ENCODE results near the gene CKS2.
A peak's percentile ranks its signal among the peaks of the same experiment; 100 is the strongest.

DNA sequence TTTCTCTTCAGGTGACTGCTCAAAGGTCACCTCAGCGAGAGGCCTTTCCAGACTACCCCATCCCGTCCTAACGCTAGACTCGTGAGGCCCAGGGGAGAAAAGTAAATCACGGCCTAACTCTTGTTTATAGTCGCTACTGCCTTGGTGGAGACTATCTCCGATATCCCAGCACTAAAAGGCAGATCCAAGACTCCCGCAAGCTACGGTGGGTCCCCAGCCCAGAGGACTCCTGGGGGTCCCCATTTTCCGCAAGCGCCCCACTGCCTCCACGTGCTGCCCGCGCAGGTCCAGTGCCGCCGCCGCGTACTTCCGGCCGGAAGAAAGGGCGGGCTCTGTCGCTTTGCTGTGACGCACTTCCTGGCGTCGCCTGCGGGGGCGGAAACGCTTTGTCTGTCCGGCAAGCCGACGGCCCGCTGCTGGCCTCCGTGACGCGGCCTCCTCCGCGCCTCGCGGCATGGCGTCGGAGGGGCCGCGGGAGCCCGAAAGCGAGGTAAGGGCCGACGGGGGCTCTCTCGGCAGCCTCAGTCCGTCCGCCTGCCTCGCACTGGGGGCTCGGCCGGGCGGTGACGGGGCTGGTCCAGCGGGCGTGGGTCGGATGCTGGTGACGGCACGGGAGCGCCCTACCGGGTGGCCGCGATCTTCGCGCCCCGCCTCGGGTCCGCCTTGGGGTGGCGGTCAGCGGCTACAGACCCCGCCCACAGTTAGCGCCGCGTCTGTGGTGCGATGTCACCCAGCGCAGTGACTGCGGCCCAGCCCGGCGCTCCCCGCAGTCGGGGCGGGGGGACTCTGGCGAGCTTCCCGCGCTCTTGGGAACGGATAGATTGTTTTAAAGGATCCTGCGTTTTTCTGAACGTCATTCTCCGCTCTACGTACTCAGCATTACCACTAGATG, 7.4 kb downstream of the CKS2 start, which contains the start of gene SECISBP2:
- no peak for TF ChIP-seq ZNF70 (CRISPR knock-in tag; IDR thresholded peaks at IDR 0.05)
- TF ChIP-seq CREB5 (CRISPR knock-in tag; IDR thresholded peaks at IDR 0.05; ENCODE audit: low read depth), result 0 out of 2 replicates have a peak, but pooled peaks have one; percentile 40

All from SK-N-SH treated with all-trans-retinoic acid at 6 μM for 48 hours (cell line).